SJSA1 (cell line): ENCODE results near the gene CXCR6. TPM values are rescaled to one million over a fixed set of nuclear protein-coding genes. Genes with fewer than 3 reads are reported as not detected.

ENCODE experiments used
- DNase-seq, 2 experiments: peaks; one replicate each; pipeline ENCODE4 v3.0.0-alpha.2; 2015 to 2020; ENCODE audit warnings: low spot score in 2 of 2, low read depth in 1 of 2
- H3K27ac ChIP-seq: fragments of 250-450 bp; sonication (Bioruptor Pico); 2 replicates; pipeline ENCODE4 v1.5.1; 2020; ENCODE audit warnings: mild to moderate bottlenecking, moderate library complexity
- H3K27me3 ChIP-seq: fragments of 250-450 bp; sonication (Bioruptor Pico); replicated peaks from 2 replicates; pipeline ENCODE4 v1.5.1; 2020; ENCODE audit warnings: mild to moderate bottlenecking, moderate library complexity
- H3K36me3 ChIP-seq: fragments of 250-450 bp; sonication (Bioruptor Pico); 2 replicates; pipeline ENCODE4 v1.5.1; 2020; ENCODE audit warnings: mild to moderate bottlenecking
- H3K4me1 ChIP-seq: fragments of 250-450 bp; sonication (Bioruptor Pico); replicated peaks from 2 replicates; pipeline ENCODE4 v1.6.1; 2021; ENCODE audit warnings: mild to moderate bottlenecking
- H3K4me3 ChIP-seq: fragments of 250-450 bp; sonication (Bioruptor Pico); 2 replicates; pipeline ENCODE4 v1.5.1; 2020; ENCODE audit warnings: mild to moderate bottlenecking
- H3K9me3 ChIP-seq: fragments of 250-450 bp; sonication (Bioruptor Pico); replicated peaks from 2 replicates; pipeline ENCODE4 v1.5.1; 2020; ENCODE audit warnings: mild to moderate bottlenecking
- total RNA-seq: library from RNA; depleted of rRNA; stranded (reverse); fragments of >200 nt; shearing (Covaris generic); gene quantifications from 2 replicates; pipeline ENCODE4 v1.2.3, GENCODE V29; 2014; rRNA removed

Gene CXCR6
- total RNA-seq: not detected in 2 replicates

DNA sequence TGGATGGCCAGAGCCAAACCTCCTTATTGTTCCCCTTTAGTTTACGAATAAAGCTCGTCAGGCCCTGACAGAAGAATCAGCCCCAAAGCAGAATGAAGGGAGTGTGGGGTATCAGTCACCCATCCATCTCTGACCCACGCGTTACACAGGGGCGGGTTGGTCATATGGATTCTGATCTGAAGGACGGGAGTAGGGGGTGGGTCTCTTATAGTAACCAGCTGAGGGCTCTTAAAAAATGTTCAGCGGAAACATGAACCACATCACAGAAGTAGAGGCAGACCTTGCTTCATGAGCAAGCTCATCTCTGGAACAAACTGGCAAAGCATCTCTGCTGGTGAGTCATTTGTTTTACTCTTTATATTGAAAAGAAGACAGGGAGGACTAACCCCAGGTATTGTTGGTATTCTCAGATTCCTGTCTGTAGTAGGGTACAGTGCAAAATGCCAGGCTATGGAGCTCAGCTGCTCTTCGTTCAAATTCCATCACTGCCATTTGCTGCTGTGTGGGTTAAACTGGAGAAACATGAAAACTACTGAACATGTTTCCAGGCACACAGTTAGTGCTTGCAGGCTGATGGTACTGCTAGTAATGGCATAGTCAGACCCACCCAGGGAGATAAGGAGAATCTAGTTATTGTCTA is at the start of gene CXCR6:
Gene CXCR6, plus strand, starts transcription at position 258 of the 640 bp plus-strand sequence. CDS start 3,018 bp downstream, outside the sequence.
- no peaks in the 10 kb centered on the region for H3K27me3 ChIP-seq
- no peak for DNase-seq
- H3K4me1 ChIP-seq: peaks cover 32% of the 10 kb centered on the region
- H3K36me3 ChIP-seq: peaks cover 10% of the 10 kb centered on the region
- no peak within 1 kb of the TSS for H3K4me3 ChIP-seq
- H3K27ac ChIP-seq: no peak within 1 kb of the TSS
- H3K9me3 ChIP-seq: no peaks in the 10 kb centered on the region; the same call in 1 of the 2 replicates

DNA sequence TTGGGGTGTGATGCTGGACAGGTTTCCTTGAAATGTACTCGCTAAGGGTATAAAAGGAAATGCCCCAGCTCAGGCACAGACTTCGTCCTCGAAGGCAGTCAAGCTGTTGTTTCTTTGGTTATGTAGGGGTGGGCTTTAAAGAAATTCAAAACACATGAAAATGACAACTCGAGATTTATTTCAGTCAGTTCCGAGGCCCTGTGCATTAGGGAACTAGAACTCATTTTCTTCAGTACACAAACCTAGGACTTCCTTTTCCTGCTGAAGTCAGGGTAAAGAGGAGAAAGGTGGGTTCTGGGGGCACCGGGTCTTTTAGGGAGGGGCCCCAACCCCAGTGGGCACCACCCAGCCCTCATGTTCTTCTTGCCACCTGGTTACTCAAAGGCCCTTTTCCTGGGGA is 49.2 kb upstream of the CXCR6 start:
- no peaks in the 10 kb centered on the region for H3K36me3 ChIP-seq
- no peak overlapping the region for H3K4me3 ChIP-seq
- peaks cover 16% of the 10 kb centered on the region for H3K4me1 ChIP-seq
- H3K27ac ChIP-seq: no peak overlapping the region
- no peaks in the 10 kb centered on the region for H3K27me3 ChIP-seq
- H3K9me3 ChIP-seq: no peaks in the 10 kb centered on the region
- DNase-seq: no peak

DNA sequence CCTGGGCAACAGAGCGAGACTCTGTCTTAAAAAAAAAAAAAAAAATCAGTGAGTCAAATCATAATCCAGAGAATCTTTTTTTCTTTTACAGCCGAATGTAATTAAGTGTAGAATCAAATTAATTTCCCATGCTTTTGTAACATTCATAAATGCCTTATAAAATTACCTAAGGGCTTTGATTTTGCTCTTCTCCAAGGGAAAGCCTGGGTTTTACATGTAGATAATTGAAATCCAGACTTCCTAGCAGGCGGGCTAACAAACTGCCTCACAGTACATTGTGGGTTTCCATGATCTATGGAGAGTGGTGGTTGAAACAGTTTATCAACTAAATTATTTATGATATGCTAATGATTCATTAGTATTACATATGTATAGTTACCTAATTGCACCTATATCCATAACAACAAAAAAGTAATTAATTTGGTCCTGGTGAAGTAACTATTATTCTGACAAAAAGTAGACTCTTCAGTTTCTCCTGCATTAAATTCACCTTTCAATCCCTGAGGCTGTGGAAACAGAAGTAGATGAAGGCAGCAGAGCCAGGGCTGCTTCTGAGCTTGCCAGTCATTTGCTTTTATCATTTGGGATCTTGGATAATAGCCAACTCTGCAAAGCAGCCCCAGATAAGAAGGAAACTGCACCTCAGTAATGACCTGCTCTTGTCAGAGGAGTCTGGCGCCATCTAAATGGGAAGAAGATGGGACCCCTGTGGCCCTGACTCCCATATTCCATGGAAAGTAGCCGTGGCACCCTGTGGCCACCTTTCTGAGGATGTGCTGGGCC is 47.4 kb upstream of the CXCR6 start:
- no peak overlapping the region for H3K27ac ChIP-seq
- no peak for DNase-seq
- no peaks in the 10 kb centered on the region for H3K9me3 ChIP-seq
- H3K27me3 ChIP-seq: no peaks in the 10 kb centered on the region
- peaks cover 16% of the 10 kb centered on the region for H3K4me1 ChIP-seq
- no peak overlapping the region for H3K4me3 ChIP-seq
- H3K36me3 ChIP-seq: no peaks in the 10 kb centered on the region

DNA sequence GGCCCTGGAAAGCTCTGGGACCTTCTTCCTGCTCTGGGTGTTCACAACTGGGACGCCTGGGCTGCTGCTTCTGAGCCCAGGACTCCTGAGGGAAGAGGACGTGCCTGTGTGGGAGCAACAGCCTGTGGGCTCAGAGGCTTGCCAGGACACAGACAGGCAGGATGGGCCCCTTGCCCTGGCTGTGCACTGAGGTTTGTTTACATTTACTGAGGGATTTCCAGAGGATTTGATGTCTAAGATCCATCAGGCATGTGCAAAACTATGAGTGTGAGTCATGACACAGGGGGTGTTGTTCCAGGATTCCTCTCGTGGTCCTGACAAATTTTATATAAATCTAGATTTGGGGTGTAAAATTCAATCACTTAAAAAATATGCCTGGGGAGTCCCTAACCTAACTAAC is 46.3 kb upstream of the CXCR6 start:
- H3K36me3 ChIP-seq: no peaks in the 10 kb centered on the region
- H3K27me3 ChIP-seq: no peaks in the 10 kb centered on the region
- peaks cover 16% of the 10 kb centered on the region for H3K4me1 ChIP-seq
- DNase-seq: peak; percentile 53
- no peak overlapping the region for H3K27ac ChIP-seq
- H3K9me3 ChIP-seq: no peaks in the 10 kb centered on the region
- no peak overlapping the region for H3K4me3 ChIP-seq

DNA sequence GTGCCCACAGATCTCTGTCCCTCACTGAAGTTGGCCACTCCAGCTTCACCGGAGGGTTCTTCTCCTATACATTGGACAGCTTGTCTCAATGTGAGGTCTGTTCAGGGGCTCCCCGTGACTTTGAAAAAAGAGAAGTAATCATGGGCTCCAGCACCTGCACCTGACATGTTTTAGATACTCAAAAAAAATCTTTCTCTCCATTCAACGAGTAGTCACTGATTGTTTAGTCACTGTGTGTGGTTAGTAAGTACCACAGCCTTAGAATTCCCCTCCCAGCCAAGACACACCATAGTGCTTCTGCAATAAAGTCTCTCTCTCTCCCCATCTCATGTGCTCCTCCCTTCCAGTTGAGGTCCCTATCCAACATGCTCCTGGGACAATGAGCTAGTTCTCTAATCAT is 38.3 kb upstream of the CXCR6 start:
- Histone ChIP-seq H3K4me1 (peaks cover 26% of the 10 kb centered on the region), H3K27me3 (no peaks in the 10 kb centered on the region), H3K27ac (no peak overlapping the region), H3K4me3 (no peak overlapping the region), H3K36me3 (no peaks in the 10 kb centered on the region), H3K9me3 (0 out of 2 replicates have a peak, but pooled peaks cover 2% of the 10 kb centered on the region)
- DNase-seq: no peak

DNA sequence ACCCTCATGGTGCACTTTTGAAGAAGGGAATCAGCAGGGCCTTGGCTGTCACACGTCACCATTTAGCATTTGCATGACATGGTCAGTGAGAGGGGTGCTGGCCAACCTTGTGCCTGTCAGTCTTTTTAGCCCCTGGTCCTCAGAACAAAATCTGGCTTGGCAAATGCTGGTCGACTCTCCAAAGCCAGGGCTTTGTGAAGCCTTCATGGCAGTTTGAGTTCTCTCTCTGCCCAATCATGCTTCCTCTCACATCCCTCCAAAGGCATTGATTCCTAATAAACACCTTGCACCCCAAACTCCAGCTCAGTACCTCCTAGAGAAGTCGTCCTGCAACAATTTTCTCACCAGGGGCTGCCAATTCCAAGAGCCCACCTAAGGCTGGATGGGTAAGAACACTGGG is 37.5 kb upstream of the CXCR6 start:
- no peak for DNase-seq
- Histone ChIP-seq H3K36me3 (no peaks in the 10 kb centered on the region), H3K27ac (no peak overlapping the region), H3K27me3 (no peaks in the 10 kb centered on the region), H3K9me3 (0 out of 2 replicates have a peak, but pooled peaks cover 2% of the 10 kb centered on the region), H3K4me1 (peaks cover 30% of the 10 kb centered on the region), H3K4me3 (no peak overlapping the region)

DNA sequence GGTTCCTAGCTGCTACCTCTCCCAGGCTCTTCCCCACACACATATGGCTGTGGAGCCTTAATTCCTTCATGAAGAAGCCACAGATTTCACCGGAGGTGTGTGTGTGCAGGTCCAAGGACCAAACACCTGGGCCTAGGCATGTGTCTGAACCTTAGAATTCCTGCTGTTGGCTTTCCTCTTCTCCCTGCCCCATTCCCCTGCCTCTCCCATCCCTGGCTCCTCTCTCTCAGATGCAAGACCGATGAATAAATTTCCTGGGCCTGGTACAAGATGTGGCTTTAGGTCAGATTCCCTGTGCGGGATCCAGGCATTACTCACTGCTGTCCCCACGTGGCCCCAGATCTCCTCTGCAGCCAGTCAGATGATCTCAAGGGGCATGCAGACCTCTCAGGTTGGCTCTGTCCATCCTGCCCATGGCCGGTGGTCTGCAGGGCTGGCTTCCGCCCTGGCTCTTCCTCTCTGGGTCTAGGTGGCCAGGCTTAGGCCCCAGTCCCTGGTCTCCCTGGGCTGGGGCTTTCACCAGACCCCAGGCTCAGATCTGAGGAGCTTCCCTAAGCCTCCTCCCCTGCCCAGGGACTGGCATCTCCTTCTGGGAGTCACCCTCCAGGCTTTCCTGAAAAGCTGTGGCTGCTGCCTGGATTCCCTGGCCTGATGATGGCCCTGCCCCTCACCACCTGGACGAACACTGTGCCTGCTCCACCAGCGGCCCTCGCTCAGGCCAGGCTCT is 36.4 kb upstream of the CXCR6 start:
- Histone ChIP-seq H3K27ac (no peak overlapping the region), H3K4me3 (no peak overlapping the region), H3K27me3 (no peaks in the 10 kb centered on the region), H3K9me3 (0 out of 2 replicates have a peak, but pooled peaks cover 2% of the 10 kb centered on the region), H3K4me1 (peaks cover 30% of the 10 kb centered on the region), H3K36me3 (no peaks in the 10 kb centered on the region)
- DNase-seq: peak in 1 of 2 experiments; percentile 31

DNA sequence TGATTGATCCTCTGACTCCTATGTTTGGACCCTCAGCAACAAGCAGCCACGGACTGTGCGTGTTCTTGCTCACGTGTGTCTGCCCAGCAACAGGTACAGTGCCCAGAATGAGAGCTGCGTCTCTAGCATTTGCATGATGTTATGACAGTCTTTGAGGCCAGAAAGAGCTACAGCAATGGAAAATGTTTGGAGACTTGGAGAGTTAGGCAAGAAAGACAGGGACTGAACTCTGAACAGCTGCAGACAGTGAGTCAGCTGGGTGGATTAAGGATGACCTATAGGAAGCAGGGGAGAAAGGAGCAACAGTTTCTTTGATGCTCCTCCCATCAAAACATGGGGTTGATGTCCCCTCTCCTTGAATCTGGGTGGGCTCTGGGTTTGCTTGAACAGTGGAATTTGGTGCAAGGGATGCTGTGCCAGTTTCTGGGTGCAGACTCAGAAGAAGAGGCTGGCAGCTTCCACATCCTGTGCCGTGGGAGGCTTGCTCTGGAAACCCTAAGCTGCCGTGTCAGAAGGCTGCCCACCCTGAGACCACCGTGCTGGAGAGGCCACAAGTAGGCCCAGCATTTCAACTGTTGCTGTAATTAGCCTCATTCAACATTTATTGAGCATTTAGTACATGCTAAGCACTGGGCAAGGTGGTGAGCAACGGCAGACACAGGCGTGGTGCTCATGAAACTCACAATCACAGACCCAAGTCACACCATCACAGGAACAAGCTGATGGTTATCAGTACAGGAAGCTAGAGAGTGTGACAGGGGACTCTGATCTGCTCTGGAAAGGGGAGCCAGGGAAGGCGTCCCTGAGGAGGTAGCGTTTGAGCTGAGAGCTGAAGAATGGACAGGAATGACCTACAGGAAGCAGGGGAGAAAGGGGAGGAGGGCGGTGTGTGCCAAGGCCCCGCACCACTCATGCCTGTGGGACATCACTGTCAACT is 35.2 kb upstream of the CXCR6 start:
- H3K27me3 ChIP-seq: no peaks in the 10 kb centered on the region
- H3K27ac ChIP-seq: peak overlapping the region; percentile 15; the same call in 1 of the 2 replicates
- no peak overlapping the region for H3K4me3 ChIP-seq
- H3K4me1 ChIP-seq: peaks cover 30% of the 10 kb centered on the region
- H3K9me3 ChIP-seq: 0 out of 2 replicates have a peak, but pooled peaks cover under 1% of the 10 kb centered on the region
- no peaks in the 10 kb centered on the region for H3K36me3 ChIP-seq
- peak; percentile 44 to 48 for DNase-seq

DNA sequence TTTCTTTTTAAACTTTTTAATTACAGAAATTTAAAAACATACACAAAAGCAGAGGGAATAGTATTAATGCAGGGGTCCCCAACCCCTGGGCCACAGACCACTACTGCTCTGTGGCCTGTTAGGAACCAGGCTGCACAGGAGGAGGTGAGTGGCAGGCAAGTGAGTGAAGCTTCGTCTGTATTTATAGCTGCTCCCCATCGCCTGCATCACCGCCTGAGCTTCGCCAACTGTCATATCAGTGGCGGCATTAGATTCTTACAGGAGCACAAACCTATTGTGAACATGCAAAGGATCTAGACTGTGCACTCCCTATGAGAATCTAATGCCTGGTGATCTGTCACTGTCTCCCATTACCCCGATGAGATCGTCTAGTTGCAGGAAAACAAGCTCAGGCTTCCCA is 34.5 kb upstream of the CXCR6 start:
- Histone ChIP-seq H3K27ac (0 out of 2 replicates have a peak overlapping the region, but pooled peaks have one; percentile 11), H3K9me3 (no peaks in the 10 kb centered on the region), H3K4me1 (peaks cover 30% of the 10 kb centered on the region), H3K4me3 (no peak overlapping the region), H3K27me3 (no peaks in the 10 kb centered on the region), H3K36me3 (no peaks in the 10 kb centered on the region)
- DNase-seq: no peak

DNA sequence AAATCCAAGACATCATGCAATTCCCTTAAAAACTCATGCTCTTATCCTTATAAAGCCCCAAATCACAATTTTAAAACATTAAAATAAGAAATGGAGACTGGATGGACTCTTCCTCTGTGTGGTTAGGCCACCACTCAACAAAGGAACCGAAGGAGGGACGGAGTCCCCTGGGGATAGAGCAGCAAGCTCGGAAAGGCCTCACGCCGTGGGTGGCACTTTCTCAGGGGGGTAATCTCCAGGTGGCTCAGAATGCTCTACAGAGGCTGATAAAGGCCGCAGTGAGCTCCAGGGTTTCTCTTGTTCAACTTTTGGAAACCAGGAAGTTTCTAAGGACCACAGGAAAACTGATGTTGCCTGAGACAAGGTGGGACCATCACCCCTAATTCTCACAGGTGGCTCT is 33.7 kb upstream of the CXCR6 start:
- DNase-seq: peak in 1 of 2 experiments; percentile 25

DNA sequence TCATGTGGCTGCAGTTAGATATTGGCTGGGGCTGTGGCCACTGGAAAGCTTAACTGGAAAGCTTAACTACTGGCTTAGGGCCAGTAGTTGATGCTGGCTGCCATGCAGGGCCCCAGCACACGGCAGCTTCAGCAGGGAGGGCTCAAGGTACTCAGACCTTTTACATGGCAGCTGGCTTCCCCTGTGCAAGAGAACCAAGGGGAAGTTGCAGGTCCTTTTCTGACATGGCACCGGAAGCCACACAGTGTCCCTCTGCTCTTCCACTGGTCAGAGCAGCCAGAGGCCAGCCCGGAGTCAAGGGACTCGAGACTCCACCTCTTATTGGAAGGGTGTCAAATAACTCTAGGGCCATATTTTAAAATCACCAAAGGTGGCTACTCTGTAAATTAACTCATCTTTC is 32.4 kb upstream of the CXCR6 start:
- peaks cover 45% of the 10 kb centered on the region for H3K4me1 ChIP-seq
- H3K4me3 ChIP-seq: no peak overlapping the region
- H3K27me3 ChIP-seq: no peaks in the 10 kb centered on the region
- H3K27ac ChIP-seq: no peak overlapping the region
- no peaks in the 10 kb centered on the region for H3K9me3 ChIP-seq
- no peak for DNase-seq
- no peaks in the 10 kb centered on the region for H3K36me3 ChIP-seq

More for the DNA sequence above, 33.7 kb upstream of the CXCR6 start:
- Histone ChIP-seq H3K27ac (no peak overlapping the region), H3K4me3 (no peak overlapping the region), H3K27me3 (no peaks in the 10 kb centered on the region), H3K4me1 (peaks cover 32% of the 10 kb centered on the region), H3K36me3 (no peaks in the 10 kb centered on the region), H3K9me3 (no peaks in the 10 kb centered on the region)

DNA sequence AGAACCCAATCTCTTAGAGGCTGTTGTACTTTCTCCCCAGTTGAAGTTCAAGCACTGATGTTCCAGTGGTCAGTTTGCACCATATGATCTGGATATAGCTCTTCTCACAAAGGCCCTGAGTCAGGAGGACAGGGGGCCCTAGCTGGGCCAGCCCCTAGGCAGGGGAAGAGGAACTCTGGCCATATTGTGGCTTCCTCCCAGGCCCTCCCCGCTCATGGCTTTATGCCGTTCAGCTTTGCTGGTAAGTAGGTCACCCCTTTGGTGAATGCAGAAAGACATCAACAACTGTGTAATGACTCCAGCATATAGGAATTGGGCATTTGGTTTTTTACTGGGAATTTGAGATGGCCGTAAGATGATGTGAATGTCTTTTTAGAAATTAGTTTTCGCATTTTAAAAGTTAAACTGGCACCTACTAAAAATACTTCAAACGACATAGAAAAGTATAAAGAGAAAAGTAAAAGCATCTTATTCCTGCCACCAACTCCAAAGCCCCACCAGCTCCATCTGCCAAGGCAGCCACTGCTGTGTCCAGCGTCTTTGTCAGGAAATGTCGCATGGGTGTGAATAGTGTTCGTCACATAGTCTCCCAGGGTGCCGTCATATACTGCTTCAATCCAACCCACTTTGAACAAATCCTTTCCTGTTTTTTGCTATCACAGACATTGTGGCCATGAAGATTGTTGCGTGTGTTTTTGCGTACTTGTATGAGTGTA is 31.6 kb upstream of the CXCR6 start:
- H3K36me3 ChIP-seq: no peaks in the 10 kb centered on the region
- no peaks in the 10 kb centered on the region for H3K9me3 ChIP-seq
- H3K27ac ChIP-seq: no peak overlapping the region
- H3K4me1 ChIP-seq: peaks cover 50% of the 10 kb centered on the region
- H3K27me3 ChIP-seq: no peaks in the 10 kb centered on the region
- DNase-seq: no peak
- H3K4me3 ChIP-seq: no peak overlapping the region
